ENCODE results near the gene CHERP.

CHERP gene

DNA sequence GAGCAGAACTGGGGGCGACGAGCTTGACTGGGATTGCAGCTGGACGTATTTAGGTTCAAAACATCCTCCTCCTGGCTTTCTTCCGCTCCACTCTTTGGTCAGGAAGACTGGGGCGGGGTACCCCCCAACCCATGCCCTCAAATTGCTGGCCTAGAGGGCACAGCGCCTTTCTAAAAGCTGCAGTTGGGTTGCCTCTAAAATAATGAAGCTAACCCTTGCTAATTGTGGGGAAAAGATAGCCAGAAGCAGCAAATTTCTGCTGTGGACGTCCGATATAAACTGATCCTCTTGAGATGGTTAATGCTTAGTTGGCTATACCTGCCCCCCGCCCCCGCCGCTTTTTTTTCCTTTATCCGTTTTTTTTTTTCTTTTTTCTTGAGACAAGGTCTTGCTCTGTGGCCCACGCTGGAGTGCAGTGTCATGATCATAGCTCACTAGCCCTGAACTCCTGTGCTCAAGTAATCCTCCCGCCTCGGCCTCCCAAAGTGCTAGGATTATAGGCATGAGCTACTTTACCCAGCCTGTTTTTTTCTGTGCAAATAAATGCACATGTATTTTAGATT, 754 bp upstream of the CHERP start:
- DNase-seq (ENCODE audit: low read depth in 2 of 2) = no peak

DNA sequence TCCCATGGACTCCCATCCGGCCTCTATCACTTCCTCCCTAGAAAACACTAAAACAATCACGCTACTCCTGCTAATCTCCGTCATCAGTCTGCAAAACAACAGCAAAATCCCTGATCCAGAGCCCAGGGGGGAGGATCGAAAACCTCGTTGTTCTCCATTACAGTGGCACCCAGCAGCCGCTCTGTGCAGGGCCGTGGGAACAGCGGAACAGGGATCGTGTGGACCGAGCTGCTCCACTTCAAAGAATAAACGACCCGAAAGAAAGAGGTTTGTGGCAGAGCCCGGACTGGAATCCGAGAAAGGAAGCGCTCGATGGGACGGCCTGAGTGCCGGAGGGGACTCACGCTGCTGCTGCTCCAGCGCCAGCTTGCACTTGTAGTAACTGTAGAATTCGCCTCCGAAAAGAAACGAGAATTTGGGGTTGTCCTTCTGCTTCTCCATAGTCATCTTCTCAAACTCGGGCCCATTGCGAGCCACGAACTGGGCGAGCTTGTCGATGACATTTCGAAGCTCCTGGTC, 652 bp downstream of the CHERP start:
- DNase-seq (ENCODE audit: low read depth in 2 of 2) = no peak

DNA sequence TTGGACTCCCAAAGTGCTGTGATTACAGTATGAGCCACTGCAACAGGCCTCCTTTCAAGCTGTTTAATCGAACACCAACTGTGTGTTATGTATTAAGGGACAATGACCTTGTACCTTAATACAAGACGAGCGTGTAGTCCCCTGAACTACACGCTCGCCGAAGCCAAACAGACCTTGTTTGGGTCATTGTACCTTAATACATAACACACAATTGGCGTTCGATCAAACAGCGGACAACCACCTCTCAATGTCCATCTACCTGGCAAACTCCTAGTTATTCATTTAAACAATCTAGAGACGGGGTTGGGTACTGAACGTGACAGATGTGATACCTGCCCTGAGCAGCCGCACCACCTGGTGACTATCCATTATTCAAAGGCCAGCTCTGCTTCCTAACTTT, 1.3 kb downstream of the CHERP start:
- no peak for DNase-seq (ENCODE audit: low read depth in 2 of 2)

DNA sequence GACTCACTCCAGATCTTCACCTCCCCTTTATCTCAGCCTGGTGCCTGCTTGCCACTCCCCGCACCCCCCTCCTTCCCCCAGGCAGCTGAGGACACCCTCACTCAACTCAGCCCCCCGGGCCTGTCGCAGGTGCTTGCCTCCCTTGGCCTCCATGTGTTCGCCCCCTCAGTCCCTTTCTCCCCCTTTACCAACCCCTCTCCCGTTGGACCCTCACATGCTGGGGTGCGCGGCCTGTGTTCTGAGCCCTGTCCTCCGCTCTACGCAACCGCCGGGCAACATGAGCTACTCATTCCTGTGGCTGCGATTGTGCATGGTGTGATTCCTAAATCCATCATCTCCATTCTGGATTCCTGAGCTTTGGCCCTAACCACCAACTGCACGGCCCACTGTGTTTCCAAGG, 5.1 kb downstream of the CHERP start:
- no peak for DNase-seq (ENCODE audit: low read depth in 2 of 2)

DNA sequence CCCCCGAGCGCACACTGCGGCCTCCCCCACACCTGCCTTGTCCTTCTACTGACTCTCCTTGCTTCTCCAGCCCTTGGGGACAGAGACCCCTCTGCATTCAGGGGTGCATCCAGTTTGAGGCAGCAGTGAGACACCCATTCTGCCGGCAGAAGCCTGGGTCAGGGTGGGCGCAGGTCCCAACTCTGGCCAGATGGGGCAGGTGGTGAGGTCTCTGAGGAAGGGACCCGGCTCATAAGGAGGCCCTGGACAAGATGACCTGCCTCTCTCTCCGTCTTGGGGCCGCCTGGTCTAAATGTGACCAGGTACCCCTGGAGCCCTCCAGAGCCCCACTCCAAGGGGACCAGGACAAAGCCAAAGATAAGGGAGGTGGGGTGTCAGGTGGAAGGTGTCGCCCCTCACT, 6.1 kb downstream of the CHERP start:
- DNase-seq (ENCODE audit: low read depth in 2 of 2) = no peak

DNA sequence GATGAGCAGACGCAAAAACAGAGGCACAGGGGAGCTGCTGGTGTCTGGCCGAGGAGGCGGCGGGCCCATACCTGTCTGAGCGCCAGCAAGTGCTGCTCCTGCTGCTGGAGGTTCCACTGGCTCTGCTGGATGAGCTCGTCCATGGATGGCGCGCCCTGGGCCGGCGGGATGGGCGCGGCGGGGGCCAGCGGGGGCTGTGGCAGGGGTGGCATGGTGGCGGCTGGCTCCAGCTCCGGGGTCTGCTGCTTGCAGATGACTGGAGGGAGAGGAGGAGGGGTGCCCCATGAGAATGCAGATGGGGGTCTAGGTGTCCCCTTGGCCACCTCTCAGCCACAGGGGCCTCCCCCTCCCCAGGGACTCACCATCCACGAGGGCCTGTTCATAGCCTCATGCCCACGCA, 6.9 kb downstream of the CHERP start:
- DNase-seq (ENCODE audit: low read depth in 2 of 2) = no peak

DNA sequence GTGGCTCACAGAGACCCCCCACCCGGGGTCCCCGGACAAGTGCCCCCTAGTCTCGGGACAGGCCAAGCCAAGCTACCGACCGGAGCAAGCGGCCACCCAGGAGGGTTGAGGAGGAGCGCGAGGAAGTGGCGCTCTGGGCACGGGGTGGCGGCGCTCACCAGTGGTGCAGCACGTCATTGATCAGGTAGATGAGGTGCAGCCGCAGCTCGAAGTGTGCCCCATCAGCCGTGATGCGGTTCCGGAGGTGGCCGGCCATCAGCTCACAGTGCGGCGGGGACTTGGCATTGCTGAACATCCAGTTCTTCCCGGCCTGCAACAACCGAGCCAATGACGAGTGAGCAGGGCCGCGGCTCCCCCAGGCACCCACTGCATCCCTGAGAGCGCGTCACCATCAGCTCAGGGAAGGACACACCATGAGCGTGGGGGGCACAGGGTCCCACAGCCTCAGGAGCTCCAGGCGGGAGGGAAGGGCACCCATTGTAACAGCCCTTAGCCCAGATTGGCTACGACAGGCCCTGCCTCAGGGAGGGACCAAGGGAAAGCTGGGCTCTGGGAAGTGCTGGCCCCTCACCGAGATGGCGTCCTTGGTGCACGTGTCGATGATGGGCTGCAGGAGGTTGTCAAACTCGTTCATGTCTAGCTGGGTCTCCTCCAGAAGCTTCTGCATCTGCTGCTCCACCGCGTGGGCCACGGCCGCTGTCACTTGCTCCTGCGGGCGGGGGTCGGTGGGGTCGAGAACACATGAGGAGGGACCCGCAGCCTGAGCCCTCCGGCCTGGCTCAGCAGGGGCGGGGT, 9.6 kb downstream of the CHERP start:
- DNase-seq (ENCODE audit: low read depth in 2 of 2) = no peak

DNA sequence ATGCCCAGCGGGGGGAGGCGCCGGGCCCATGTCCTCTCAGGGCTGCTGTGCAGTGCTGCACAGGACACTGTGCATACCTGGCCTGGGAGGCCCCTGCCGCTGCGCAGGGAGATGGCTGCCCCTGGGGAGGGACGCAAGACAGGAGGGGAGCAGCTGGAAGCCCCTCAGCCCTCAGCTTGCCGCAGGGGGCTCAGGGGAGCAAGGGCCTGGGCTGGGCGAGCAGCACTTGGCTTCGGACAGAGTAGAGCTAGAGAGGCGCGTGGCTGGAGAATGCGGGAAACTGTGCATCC, 10.9 kb downstream of the CHERP start:
- no peak for DNase-seq (ENCODE audit: low read depth in 2 of 2)

DNA sequence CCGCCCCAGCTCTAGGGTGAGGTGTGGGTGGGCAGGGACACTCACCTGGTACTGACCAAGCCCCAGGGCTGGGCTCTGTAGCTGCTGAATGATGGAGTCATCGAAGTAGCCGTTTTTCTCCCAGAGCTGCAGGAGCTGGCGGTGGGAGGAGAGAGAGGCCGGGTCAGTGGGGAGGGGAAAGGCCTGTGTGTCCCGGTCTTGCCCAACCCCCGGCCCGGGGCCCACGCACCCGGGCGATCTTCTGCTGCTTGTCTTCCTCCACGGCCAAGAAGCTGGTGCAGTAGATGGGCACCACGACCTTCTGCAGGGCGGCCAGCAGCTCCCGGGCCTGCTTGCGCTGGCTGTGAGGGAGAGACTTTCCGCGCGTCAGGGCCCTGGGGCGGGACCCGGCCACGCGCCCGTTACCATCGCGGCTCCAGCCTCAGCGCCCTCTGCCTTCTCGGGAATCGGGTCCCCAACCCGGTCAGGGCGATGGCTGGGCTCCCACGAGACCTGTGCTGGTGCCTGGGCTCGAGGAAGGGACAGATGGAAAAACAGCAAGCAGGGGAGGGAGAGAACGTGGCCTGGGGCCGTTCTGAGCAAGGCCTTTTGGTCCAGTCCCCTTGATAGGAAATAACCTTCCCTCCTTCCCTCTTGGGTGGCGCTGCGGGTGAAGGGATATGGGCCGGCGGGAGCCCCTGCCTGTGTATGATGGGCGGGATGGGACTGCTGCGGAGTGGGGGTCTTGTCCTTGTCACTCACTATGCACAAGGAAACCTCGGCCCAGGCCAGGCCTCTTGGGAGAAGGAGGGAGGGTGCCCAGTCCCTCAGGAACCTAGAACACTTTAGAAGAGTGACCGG, 11.5 kb downstream of the CHERP start:
- DNase-seq (ENCODE audit: low read depth in 2 of 2) = no peak

DNA sequence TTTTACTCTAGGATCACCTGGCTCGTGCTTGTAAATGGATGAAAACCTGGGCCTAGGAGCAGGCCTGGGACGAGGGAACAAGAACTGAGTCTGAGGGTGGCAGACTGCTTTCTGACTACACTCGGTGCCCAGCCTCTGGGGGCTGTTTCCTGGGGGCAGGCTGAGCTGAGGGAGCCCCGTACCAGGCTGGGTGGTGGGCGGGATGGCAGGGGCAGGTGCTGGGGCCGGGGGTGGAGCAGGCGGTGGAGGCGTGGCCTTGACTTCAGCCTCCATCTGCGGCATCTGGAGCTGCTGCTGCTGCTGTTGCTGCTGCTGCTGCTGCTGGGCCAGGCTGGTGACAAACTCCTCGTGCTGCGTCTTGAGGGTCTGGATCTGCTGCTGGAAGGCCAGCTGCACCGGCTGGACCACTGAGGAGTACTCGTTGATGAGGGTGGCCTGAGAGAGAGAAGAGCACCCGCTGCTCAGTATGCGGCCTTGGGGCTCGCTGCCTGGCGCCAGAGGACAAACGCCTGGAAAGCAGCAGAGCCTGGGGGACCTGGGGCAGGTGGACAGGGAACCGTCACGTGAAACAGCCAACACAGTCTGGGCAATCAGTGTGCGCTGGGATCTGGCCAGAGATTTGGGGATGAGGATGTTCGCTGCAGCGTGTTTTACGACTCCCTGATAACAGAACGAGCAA, 12.6 kb downstream of the CHERP start:
- no peak for DNase-seq (ENCODE audit: low read depth in 2 of 2)

DNA sequence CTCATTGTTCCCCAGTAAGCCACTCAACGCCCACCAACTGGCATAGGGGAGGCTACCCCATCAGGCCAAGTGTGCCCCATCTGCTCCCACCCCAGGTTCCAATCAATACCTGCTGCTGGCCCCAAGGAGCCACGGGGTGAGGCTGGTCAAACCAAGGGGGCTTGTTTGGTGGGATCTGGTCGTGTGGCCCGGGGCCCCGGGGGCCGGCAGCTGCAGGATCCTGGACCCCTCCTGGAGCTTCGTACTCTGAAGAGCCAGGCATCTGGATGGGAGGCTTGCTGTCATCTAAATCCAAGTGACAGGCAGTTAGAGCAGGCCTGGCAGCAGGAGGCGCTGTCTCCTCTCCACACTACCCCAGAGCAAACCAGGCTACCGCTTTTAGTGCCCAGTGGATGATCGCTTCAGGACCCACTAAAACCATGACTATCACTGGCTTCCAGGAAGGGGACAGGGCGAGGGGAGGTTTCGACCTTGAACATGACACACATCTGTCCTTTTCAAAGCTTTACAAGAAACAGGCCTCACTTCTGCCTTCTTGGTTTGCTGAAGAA, 14.2 kb downstream of the CHERP start:
- DNase-seq (ENCODE audit: low read depth in 2 of 2) = no peak

DNA sequence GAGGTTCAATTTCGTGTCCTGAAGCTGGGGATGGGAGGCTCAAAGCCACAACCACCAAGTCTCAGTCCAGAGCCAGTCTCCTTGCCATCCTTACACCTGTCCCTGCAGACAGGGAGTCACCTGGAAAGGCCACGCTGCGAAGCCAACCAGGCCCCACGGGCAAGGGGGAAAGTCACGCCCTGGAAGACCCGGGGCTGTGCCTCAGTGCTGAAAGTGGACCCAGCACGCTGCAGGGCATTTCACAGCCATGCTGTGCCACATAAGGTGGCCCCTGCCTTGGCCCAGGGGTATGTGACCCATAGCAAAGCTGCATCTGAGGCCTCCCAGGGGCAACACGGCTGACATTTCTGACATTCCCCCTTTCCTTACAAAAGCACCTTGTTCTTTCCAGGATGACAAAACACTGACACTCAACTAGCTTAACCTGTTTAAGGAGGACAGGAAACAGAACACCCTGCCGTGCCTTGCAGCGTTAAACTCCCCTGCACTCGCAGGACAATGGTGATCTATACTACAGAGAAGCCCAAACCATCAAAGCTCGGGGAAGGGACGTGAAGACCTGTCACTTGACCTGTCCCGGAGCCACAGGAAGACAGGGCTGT, 14.8 kb downstream of the CHERP start:
- no peak for DNase-seq (ENCODE audit: low read depth in 2 of 2)

DNA sequence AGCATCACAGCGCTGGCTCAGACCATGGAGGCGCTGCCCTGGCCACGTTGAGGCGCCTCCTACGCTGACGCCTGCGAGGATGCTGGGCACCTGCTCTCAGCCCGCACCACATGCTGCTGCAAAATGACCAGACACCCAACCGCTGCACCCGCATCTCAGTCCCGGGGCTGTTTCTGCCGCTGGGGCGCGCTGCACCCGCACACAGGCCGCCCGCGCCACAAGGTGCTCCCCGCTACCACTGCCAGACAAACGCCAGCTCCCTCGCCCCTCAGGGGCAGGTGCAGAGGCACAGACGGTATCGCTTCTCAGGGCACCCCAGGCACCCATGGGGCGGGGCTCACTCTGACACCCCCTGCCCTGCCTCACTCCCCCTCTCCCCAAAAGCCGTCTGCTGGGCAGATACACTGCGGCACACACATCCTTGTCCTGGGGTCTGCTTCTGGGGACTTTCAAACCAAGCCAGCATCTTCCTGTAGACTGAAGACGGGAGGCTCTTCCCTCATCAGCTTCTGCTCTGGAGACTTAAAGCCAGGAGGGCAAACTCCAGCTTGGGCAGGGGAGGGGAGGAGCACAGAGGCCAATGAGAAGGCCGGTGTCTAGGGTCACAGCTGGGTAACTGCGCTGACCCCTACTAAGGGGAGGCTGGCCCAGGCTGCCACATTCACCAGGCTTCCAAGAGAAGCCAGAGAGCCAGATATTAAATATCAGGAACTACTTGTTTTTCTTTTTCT, 16.3 kb downstream of the CHERP start:
- no peak for DNase-seq (ENCODE audit: low read depth in 2 of 2)

DNA sequence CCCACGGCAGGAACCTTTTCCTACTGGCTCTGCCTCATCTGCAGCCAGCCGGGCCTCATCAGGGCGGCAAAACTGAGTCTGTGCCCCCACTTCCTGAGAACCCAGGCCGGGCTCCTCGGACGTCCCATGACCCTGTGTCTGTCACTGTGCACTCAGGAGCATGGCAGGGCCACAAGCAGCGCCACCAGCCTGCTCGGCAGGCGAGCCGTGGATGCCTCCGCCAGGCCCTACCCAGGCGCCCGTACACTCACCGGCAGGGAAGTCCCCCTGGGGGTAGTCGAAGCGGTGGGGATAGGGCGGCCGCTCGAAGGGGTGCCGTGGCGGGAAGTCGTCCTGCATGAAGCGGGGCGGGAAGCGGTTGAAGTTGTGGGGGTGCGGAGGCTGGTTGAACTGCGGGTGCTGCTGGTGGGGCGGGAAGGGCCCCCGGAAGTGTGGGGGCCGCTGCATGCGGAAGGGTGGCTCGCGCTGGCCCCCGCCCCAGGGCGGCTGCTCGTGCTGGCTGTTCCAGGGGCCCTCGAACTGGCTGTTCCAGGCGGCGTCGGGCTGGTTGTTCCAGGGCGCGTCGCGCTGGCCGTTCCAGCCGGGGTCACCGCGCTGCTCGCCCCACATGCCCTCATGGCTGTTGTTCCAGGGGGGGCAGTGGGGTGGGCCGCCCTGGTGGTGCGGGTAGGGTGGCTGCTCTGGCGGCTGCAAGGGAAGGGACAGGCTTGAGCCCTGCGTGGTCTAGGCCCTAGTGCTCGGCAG, 17.1 kb downstream of the CHERP start:
- DNase-seq (ENCODE audit: low read depth in 2 of 2) = no peak

DNA sequence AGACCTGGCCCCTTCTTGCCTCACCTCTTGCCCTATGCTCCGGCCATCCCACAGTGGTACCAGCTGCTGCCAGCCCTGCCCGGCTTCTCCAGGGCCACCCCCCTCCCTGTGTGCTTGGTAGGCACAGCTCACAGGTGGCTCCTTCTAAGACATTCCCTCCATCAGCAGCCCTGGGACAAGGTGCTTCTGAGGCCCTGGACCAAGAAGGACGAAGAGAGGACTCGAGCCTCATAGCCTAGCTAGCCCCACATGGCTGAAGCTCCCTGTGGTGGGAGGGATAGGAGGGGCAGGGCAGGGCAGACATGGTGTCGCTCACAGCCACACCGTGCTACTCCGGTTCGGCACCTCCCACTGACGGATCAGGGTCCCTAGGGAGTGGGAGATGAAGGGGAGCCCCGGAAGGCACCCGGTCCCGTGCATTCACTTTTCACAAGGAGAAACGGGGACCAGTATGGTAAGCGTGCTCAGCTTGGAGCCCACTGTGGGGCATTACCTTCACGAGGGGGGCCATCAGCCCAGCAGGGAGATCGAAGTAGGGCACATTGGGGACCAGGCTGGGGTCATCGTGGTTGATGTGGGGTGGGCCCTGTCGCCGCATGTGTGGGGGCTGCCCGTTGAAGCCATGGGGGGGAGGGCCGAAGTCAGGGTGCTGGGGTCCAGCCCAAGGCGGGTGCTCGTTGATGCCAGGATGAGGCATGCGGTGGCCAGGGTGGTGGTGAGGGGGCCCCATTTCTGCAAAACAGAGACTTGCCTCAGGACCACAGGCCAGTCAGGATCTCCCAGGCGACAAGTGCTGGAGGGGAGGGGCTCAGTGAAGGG, 19.5 kb downstream of the CHERP start:
- no peak for DNase-seq (ENCODE audit: low read depth in 2 of 2)

DNA sequence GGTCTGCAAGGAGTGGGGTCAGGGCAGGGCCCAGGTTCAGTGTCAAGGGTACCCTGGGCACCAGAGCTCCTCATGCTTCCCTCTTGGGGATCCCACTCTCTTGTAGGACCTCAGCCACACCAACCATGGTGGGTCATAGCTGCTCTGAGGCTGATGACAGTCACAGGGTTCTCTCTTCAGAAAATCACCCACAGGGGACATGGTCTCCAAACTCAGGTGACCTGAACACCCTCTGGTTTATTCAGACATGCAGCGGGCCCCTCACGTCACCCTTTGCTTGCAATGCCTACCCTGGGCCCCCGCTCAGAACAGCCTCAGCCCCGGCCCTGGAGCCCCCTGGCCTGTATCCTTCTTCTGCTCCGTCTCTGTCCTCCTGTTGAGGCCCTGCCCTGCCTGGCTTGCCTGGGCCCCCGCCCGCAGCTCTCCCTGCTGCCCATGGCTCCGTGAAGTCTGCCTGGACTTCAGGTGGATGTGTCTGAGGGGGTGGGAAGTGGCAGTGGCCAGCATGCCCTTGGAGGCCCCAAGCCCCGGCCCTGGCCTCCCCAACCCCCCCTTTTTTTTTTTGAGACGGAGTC, 20.4 kb downstream of the CHERP start:
- DNase-seq (ENCODE audit: low read depth in 2 of 2) = no peak

DNA sequence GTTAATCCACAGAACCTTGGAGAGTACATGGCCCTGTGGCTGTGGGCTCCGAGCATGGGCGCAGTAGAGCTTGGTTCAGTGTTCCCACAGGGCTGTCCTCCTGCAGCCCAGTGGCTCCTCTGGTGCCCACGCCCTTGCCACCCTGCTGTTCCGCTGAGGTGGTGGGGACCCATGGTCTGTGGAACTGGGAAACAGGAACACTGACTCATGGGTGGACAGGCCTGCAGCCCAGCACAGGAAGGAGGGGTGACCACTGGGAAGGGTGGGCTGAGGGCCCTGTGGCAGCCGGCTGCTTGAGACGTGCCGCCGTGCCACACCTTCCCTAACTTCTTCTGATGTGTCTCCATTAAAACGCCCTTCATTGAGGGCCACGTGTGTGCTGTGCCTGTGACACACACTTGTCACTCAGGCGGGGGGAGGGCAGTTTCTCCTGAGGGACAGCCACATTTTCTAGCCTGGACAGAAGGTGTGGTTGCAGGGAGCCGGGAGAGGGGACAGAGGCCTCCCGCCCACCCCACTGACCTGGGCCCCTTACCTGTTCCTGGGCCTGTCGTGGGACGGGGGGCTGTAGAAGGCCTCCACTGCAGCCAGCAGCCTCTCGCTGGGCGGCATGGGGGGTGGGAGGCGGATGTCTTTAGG, 21.1 kb downstream of the CHERP start:
- no peak for DNase-seq (ENCODE audit: low read depth in 2 of 2)
